HepG2 (cell line): ENCODE results near the gene BRD8. TPM values are rescaled to one million over a fixed set of nuclear protein-coding genes. Genes with fewer than 3 reads are reported as not detected.

Source experiments
- ARNT ChIP-seq: fragments of 450-650 bp; IDR thresholded peaks from 2 replicates; pipeline ENCODE4 v1.6.1; 2017
- BORCS8-MEF2B ChIP-seq: sonication (generic); formaldehyde crosslinking; IDR thresholded peaks from 2 replicates; pipeline ENCODE4 v1.8.0; 2022; ENCODE audit warnings: mild to moderate bottlenecking, missing genetic modification reagents
- DZIP1 ChIP-seq: sonication (generic); formaldehyde crosslinking; IDR thresholded peaks from 2 replicates; pipeline ENCODE4 v1.5.0; 2020; ENCODE audit warnings: mild to moderate bottlenecking, missing genetic modification reagents
- GATAD2A ChIP-seq: IDR thresholded peaks from 2 replicates; pipeline ENCODE4 v1.6.1; 2016
- HNRNPL ChIP-seq: fragments of 200-400 bp; formaldehyde crosslinking; IDR thresholded peaks from 2 replicates; pipeline ENCODE4 v1.6.1; 2017; ENCODE audit warnings: mild to moderate bottlenecking, low read depth, low read length
- IKZF1 ChIP-seq: fragments of 450-650 bp; IDR thresholded peaks from 2 replicates; pipeline ENCODE4 v1.7.1; 2016
- SKI ChIP-seq: fragments of 450-650 bp; IDR thresholded peaks from one replicate; pipeline ENCODE4 v1.6.1; 2018; ENCODE audit warnings: mild to moderate bottlenecking; ENCODE audit not compliant: partially characterized antibody
- THAP8 ChIP-seq: sonication (generic); formaldehyde crosslinking; IDR thresholded peaks from 2 replicates; pipeline ENCODE4 v1.5.1; 2020; ENCODE audit warnings: missing genetic modification reagents, mild to moderate bottlenecking, borderline replicate concordance
- ZNF513 ChIP-seq: sonication (generic); formaldehyde crosslinking; conservative IDR thresholded peaks from 2 replicates; pipeline ENCODE4 v1.5.0; 2020; ENCODE audit warnings: missing genetic modification reagents
- ZNF687 ChIP-seq: sonication (generic); formaldehyde crosslinking; IDR thresholded peaks from 2 replicates; pipeline ENCODE4 v1.5.1; 2020; ENCODE audit warnings: mild to moderate bottlenecking, missing genetic modification reagents, moderate library complexity
- ZNF713 ChIP-seq: sonication (generic); formaldehyde crosslinking; IDR thresholded peaks from 2 replicates; pipeline ENCODE4 v1.4.0; 2020; ENCODE audit warnings: mild to moderate bottlenecking, missing genetic modification reagents
- ZNF770 ChIP-seq: sonication (generic); formaldehyde crosslinking; IDR thresholded peaks from 2 replicates; pipeline ENCODE4 v1.5.0; 2020; ENCODE audit warnings: mild to moderate bottlenecking, missing genetic modification reagents
- ZSCAN31 ChIP-seq: sonication (generic); formaldehyde crosslinking; IDR thresholded peaks from 2 replicates; pipeline ENCODE4 v1.5.0; 2020; ENCODE audit warnings: low read depth, mild to moderate bottlenecking, missing genetic modification reagents
- polyA plus RNA-seq, 8 experiments: library from polyadenylated mRNA; depleted of rRNA in 3 of 8; stranded (reverse) in 7 of 8; unstranded in 1 of 8; fragments of >200 nt; fragmentation: Illumina TruSeq in 4 of 8; extraction: Trizol in 4 of 8; gene quantifications; 2 replicates each; pipeline versions ENCODE4 v1.2.1 to v1.2.3, GENCODE V29; 2011 to 2016; ENCODE audit warnings: low read depth in 4 of 8, missing spikeins in 1 of 8, mixed read lengths in 1 of 8; ENCODE audit not compliant: insufficient read depth in 1 of 8
- total RNA-seq, 5 experiments: library from RNA; depleted of rRNA; stranded (reverse); fragments of >200 nt; fragmentation: Illumina TruSeq; extraction: Trizol; gene quantifications; 2 replicates each; pipeline ENCODE4 v1.2.3, GENCODE V29; 2016; ENCODE audit warnings: low read depth in 1 of 5

BRD8 gene
- total and polyA plus RNA-seq, 2 of the 13 experiments (the other 11 are each of a cell fraction or from before 2014, with no cell fraction given): 62.5 to 71.1 TPM

GRCh38 chr5:138095100-138095907 is 83.1 kb downstream of the BRD8 start (continued):
- TF ChIP-seq ZNF687 (CRISPR knock-in tag): peak; percentile 40; the same call in 1 of the 2 replicates
- TF ChIP-seq IKZF1: no peak
- no peak for TF ChIP-seq THAP8 (CRISPR knock-in tag)
- TF ChIP-seq GATAD2A (CRISPR knock-in tag): no peak; the same call in 1 of the 2 replicates
- no peak for TF ChIP-seq ZSCAN31 (CRISPR knock-in tag)
- no peak for TF ChIP-seq ARNT
- no peak for TF ChIP-seq ZNF513 (CRISPR knock-in tag)
- no peak for TF ChIP-seq ZNF770 (CRISPR knock-in tag)
- no peak for TF ChIP-seq DZIP1 (CRISPR knock-in tag)
- no peak for TF ChIP-seq HNRNPL
- TF ChIP-seq ZNF713 (CRISPR knock-in tag): no peak
- TF ChIP-seq BORCS8-MEF2B: no peak
- TF ChIP-seq SKI: no peak
